Measurements from ENCODE around the gene TMPRSS11D. TPM values are rescaled to one million over a fixed set of nuclear protein-coding genes. Genes with fewer than 3 reads are reported as not detected.

TMPRSS11D gene, protein sequence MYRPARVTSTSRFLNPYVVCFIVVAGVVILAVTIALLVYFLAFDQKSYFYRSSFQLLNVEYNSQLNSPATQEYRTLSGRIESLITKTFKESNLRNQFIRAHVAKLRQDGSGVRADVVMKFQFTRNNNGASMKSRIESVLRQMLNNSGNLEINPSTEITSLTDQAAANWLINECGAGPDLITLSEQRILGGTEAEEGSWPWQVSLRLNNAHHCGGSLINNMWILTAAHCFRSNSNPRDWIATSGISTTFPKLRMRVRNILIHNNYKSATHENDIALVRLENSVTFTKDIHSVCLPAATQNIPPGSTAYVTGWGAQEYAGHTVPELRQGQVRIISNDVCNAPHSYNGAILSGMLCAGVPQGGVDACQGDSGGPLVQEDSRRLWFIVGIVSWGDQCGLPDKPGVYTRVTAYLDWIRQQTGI
- total RNA-seq (2016; rRNA removed; fragmentation: Illumina TruSeq; extraction: Trizol) (not detected in 2 replicates), polyA plus RNA-seq (2011; rRNA removed) (not detected in 2 replicates), polyA minus RNA-seq (2011; rRNA and poly(A)+ RNA removed; ENCODE audit: low replicate concordance) (not detected in 2 replicates), Bru-seq, nascent RNA (not detected), BruChase-seq, experiment 1, labeled RNA remaining after a 6-hour chase (not detected), BruChase-seq, experiment 2, labeled RNA remaining after a 2-hour chase (not detected)
- total RNA-seq (2016; cell fraction: cytosol; rRNA removed; fragmentation: Illumina TruSeq; extraction: Trizol; ENCODE audit: low read depth): not detected in 2 replicates
- not detected in 2 replicates for total RNA-seq (2016; cell fraction: insoluble cytoplasmic fraction; rRNA removed; fragmentation: Illumina TruSeq; extraction: Trizol)
- total RNA-seq (2016; cell fraction: membrane; rRNA removed; fragmentation: Illumina TruSeq; extraction: Trizol): not detected in 2 replicates
- 0.34 TPM in 1 of 2 replicates, not detected in the other for total RNA-seq (2016; cell fraction: nucleus; rRNA removed; fragmentation: Illumina TruSeq; extraction: Trizol)
- not detected in 2 replicates for polyA plus RNA-seq (2011; cell fraction: cytosol; rRNA removed)
- not detected in 2 replicates for polyA plus RNA-seq (2011; cell fraction: nucleus; rRNA removed)
- polyA plus RNA-seq (2012): not detected in 2 replicates
- polyA plus RNA-seq (2016; cell fraction: cytosol; fragmentation: Illumina TruSeq; extraction: Trizol; ENCODE audit: low read depth): not detected in 2 replicates
- polyA plus RNA-seq (2016; cell fraction: insoluble cytoplasmic fraction; fragmentation: Illumina TruSeq; extraction: Trizol; ENCODE audit: low read depth): not detected in 2 replicates
- polyA plus RNA-seq (2016; cell fraction: membrane; fragmentation: Illumina TruSeq; extraction: Trizol; ENCODE audit: low read depth): not detected in 2 replicates
- not detected in 2 replicates for polyA plus RNA-seq (2016; cell fraction: nucleus; fragmentation: Illumina TruSeq; extraction: Trizol; ENCODE audit: insufficient read depth, low read depth)
- polyA minus RNA-seq (2011; cell fraction: cytosol; rRNA and poly(A)+ RNA removed): not detected in 2 replicates
- 0.12 TPM in 1 of 2 replicates, not detected in the other for polyA minus RNA-seq (2011; cell fraction: nucleus; rRNA and poly(A)+ RNA removed)
- long read RNA-seq, experiment 1: 0 reads
- long read RNA-seq, experiment 2: 0 reads

DNA sequence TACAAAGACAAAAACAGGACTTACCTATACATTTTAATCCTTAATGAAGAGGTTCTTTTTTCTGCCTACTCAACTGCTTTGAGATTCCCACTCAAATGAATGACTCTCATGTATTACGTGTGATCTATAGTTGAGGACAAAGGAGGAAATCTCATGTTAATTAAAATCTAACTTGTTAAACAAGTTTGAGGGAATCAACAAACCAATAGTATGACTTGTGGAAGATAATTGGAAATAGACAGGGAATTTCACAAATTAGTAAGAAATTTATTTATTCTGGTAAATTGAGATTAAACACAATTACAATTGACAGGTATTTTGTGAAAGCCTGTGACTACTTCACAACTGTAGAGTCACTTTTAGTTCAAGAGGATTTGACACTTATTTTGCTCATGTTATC, at the start of gene TMPRSS11D:
TSS of gene TMPRSS11D (minus strand) at position 101 of the 400 bp plus-strand sequence. CDS start at position 32, 69 bp downstream.
- in situ Hi-C loops (cut with HindIII; ENCODE audit: extremely low pct_ligation_motif_present, low pct_unique_long_range_greater_than_20kb): no loop called here
- no peaks in the 10 kb centered on the region for H3K4me1 ChIP-seq (ENCODE audit: insufficient read depth, low read length)
- DNase-seq (ENCODE audit: low spot score) (no peak), ATAC-seq (no peak), FAIRE-seq (no peak)
- H3K9me3 ChIP-seq (ENCODE audit: low read length): no peaks in the 10 kb centered on the region
- no peak within 1 kb of the TSS for H3K4me3 ChIP-seq (replicated peaks in 1 of 3; ENCODE audit: insufficient read depth in 1 of 3, low read depth in 2 of 3, low read length in 3 of 3)
- no peaks in the 10 kb centered on the region for H3K79me2 ChIP-seq (ENCODE audit: insufficient read depth, low read length)
- no peaks in the 10 kb centered on the region for H3K36me3 ChIP-seq (replicated peaks in 1 of 2; ENCODE audit: control insufficient read depth in 1 of 2, insufficient read depth in 2 of 2, low read length in 2 of 2)
- H3K4me2 ChIP-seq (ENCODE audit: low read depth, low read length): no peak within 1 kb of the TSS
- H4K20me1 ChIP-seq (ENCODE audit: insufficient read depth, low read length): no peaks in the 10 kb centered on the region
- CTCF ChIA-PET (ENCODE audit: low intra/inter-chr PET ratio, low total read pairs): no interaction called here
- WGBS (ENCODE audit: low lambda C conversion rate): 61% methylated on average over 1 of the region's 1 CpG
- POLR2A ChIA-PET: no interaction called here
- BruUV-seq (replicated peaks): no TSS peak
- H3K27ac ChIP-seq (ENCODE audit: extremely low read length, insufficient read depth, low read length): no peak within 1 kb of the TSS
- H3K9ac ChIP-seq (ENCODE audit: insufficient read depth, low read depth, low read length): no peak within 1 kb of the TSS
- no peaks in the 10 kb centered on the region for H3K27me3 ChIP-seq (ENCODE audit: control insufficient read depth in 1 of 2, insufficient read depth in 2 of 2, low read length in 2 of 2)
- intact Hi-C loops (cut with micrococcal nuclease; ENCODE audit: unreplicated experiment): no loop called here
- no peak within 1 kb of the TSS for H2AFZ ChIP-seq (ENCODE audit: low read length)
- TF ChIP-seq THAP11 (CRISPR knock-in tag; IDR thresholded peaks at IDR 0.05) (no peak), KDM3A (CRISPR knock-in tag; IDR thresholded peaks at IDR 0.05; ENCODE audit: low read depth) (no peak), KAT2B (IDR thresholded peaks at IDR 0.05; ENCODE audit: borderline replicate concordance, low read depth, low read length) (no peak), ZNF841 (CRISPR knock-in tag; IDR thresholded peaks at IDR 0.05; ENCODE audit: borderline replicate concordance) (no peak)
- TF ChIP-seq, protein P1, sequence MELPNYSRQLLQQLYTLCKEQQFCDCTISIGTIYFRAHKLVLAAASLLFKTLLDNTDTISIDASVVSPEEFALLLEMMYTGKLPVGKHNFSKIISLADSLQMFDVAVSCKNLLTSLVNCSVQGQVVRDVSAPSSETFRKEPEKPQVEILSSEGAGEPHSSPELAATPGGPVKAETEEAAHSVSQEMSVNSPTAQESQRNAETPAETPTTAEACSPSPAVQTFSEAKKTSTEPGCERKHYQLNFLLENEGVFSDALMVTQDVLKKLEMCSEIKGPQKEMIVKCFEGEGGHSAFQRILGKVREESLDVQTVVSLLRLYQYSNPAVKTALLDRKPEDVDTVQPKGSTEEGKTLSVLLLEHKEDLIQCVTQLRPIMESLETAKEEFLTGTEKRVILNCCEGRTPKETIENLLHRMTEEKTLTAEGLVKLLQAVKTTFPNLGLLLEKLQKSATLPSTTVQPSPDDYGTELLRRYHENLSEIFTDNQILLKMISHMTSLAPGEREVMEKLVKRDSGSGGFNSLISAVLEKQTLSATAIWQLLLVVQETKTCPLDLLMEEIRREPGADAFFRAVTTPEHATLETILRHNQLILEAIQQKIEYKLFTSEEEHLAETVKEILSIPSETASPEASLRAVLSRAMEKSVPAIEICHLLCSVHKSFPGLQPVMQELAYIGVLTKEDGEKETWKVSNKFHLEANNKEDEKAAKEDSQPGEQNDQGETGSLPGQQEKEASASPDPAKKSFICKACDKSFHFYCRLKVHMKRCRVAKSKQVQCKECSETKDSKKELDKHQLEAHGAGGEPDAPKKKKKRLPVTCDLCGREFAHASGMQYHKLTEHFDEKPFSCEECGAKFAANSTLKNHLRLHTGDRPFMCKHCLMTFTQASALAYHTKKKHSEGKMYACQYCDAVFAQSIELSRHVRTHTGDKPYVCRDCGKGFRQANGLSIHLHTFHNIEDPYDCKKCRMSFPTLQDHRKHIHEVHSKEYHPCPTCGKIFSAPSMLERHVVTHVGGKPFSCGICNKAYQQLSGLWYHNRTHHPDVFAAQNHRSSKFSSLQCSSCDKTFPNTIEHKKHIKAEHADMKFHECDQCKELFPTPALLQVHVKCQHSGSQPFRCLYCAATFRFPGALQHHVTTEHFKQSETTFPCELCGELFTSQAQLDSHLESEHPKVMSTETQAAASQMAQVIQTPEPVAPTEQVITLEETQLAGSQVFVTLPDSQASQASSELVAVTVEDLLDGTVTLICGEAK (IDR thresholded peaks at IDR 0.05): no peak
- TF ChIP-seq, protein P1 (CRISPR knock-in tag; IDR thresholded peaks at IDR 0.05): no peak
- TF ChIP-seq, protein P2, sequence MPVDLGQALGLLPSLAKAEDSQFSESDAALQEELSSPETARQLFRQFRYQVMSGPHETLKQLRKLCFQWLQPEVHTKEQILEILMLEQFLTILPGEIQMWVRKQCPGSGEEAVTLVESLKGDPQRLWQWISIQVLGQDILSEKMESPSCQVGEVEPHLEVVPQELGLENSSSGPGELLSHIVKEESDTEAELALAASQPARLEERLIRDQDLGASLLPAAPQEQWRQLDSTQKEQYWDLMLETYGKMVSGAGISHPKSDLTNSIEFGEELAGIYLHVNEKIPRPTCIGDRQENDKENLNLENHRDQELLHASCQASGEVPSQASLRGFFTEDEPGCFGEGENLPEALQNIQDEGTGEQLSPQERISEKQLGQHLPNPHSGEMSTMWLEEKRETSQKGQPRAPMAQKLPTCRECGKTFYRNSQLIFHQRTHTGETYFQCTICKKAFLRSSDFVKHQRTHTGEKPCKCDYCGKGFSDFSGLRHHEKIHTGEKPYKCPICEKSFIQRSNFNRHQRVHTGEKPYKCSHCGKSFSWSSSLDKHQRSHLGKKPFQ (CRISPR knock-in tag; IDR thresholded peaks at IDR 0.05; ENCODE audit: insufficient replicate concordance): no peak
